NCI-H510A (cell line): ENCODE data around the gene PRTG.
"Not testable (repeated sequence)": the region's sequence is repeated elsewhere in the genome, so short reads cannot be mapped to it uniquely, and the experiment has no call there.

ENCODE experiments used
- DNase-seq: peaks from one replicate; lab custom pipeline; 2025; lab: John Stamatoyannopoulos, UW

PRTG gene

GRCh38 chr15:55630858-55631257 is 112.1 kb downstream of the PRTG start:
- DNase-seq, result no peak

GRCh38 chr15:55628369-55628730 is 114.6 kb downstream of the PRTG start:
- no peak for DNase-seq

GRCh38 chr15:55627730-55628368 is 115.1 kb downstream of the PRTG start:
- DNase-seq, result no peak

GRCh38 chr15:55619783-55620182 is 123.2 kb downstream of the PRTG start:
- no peak for DNase-seq

- no peak for DNase-seq
These were observed 124.6 kb downstream of the PRTG start for GRCh38 chr15:55618387-55618786.

GRCh38 chr15:55615445-55615844 is 127.5 kb downstream of the PRTG start:
- DNase-seq, result no peak

GRCh38 chr15:55613727-55614126 is 129.2 kb downstream of the PRTG start:
- DNase-seq, result no peak

GRCh38 chr15:55606214-55606613 is 136.7 kb downstream of the PRTG start:
- no peak for DNase-seq

GRCh38 chr15:55601374-55601773 is 141.6 kb downstream of the PRTG start:
- no peak for DNase-seq

- DNase-seq, result no peak
These were observed 143.5 kb downstream of the PRTG start for GRCh38 chr15:55599439-55599838.

GRCh38 chr15:55593019-55593418 is 149.9 kb downstream of the PRTG start:
- DNase-seq, result not testable (repeated sequence)

GRCh38 chr15:55590788-55591187 is 152.2 kb downstream of the PRTG start:
- DNase-seq, result no peak

GRCh38 chr15:55589287-55589686 is 153.7 kb downstream of the PRTG start:
- DNase-seq, result no peak

- DNase-seq, result no peak
These were observed 154.2 kb downstream of the PRTG start for GRCh38 chr15:55588815-55589115.

- peak; percentile 44 for DNase-seq
These were observed 154.7 kb downstream of the PRTG start, which contains the start of gene PYGO1 for GRCh38 chr15:55588070-55588814. PYGO1 (minus strand) TSS chr15:55588345; CDS start chr15:55587883, 462 bp downstream.

GRCh38 chr15:55587321-55588069 is 155.5 kb downstream of the PRTG start:
- peak; percentile 16 for DNase-seq

GRCh38 chr15:55586808-55587207 is 156.1 kb downstream of the PRTG start:
- DNase-seq, result no peak

- DNase-seq, result no peak
These were observed 166.0 kb downstream of the PRTG start for GRCh38 chr15:55576943-55577342.

GRCh38 chr15:55574096-55574495 is 168.9 kb downstream of the PRTG start:
- DNase-seq, result no peak

GRCh38 chr15:55573224-55573623 is 169.7 kb downstream of the PRTG start:
- no peak for DNase-seq

GRCh38 chr15:55564347-55565145 is 178.4 kb downstream of the PRTG start:
- DNase-seq, result no peak

- DNase-seq, result no peak
These were observed 180.4 kb downstream of the PRTG start for GRCh38 chr15:55562601-55563000.
